HEK293T (cell line): ENCODE results near the gene RMDN2.

Experiments
- CTCF ChIA-PET: fragments of 350-600 bp; formaldehyde crosslinking; extraction: SDS; loops from one replicate; lab custom pipeline; 2021; ENCODE audit warnings: antibody characterized with exemption, inconsistent platforms; lab: Yijun Ruan, JAX
- POLR2A ChIA-PET: fragments of 350-600 bp; formaldehyde crosslinking; extraction: SDS; loops from one replicate; lab custom pipeline; 2020; ENCODE audit warnings: antibody characterized with exemption, inconsistent platforms; lab: Yijun Ruan, JAX
- DNase-seq: peaks from one replicate; pipeline ENCODE4 v3.0.0; 2012; ENCODE audit warnings: mixed read lengths; ENCODE audit errors: extremely low spot score
- ARNT ChIP-seq: fragments of 450-650 bp; IDR thresholded peaks from 2 replicates; pipeline ENCODE4 v1.6.1; 2017; ENCODE audit warnings: mild to moderate bottlenecking
- BHLHE40 ChIP-seq: fragments of 450-650 bp; IDR thresholded peaks from 2 replicates; pipeline ENCODE4 v1.6.1; 2016; ENCODE audit warnings: mild to moderate bottlenecking, moderate library complexity, borderline replicate concordance
- CTBP1 ChIP-seq: fragments of 450-650 bp; IDR thresholded peaks from 2 replicates; pipeline ENCODE4 v1.6.1; 2016; ENCODE audit warnings: borderline replicate concordance
- ELF4 ChIP-seq: fragments of 450-650 bp; IDR thresholded peaks from 2 replicates; pipeline ENCODE4 v1.6.1; 2017; ENCODE audit warnings: antibody characterized with exemption
- FOXA1 ChIP-seq: fragments of 450-650 bp; IDR thresholded peaks from 2 replicates; pipeline ENCODE4 v1.6.1; 2016; ENCODE audit warnings: mild to moderate bottlenecking
- FOXK2 ChIP-seq: fragments of 450-650 bp; IDR thresholded peaks from 2 replicates; pipeline ENCODE4 v1.6.1; 2016; ENCODE audit warnings: mild to moderate bottlenecking
- FOXM1 ChIP-seq: fragments of 450-650 bp; IDR thresholded peaks from 2 replicates; pipeline ENCODE4 v1.6.1; 2017; ENCODE audit warnings: mild to moderate bottlenecking, borderline replicate concordance
- HDGF ChIP-seq: fragments of 450-650 bp; IDR thresholded peaks from 2 replicates; pipeline ENCODE4 v1.6.1; 2017; ENCODE audit warnings: antibody characterized with exemption, borderline replicate concordance
- L3MBTL2 ChIP-seq: fragments of 450-650 bp; conservative IDR thresholded peaks from 2 replicates; pipeline ENCODE4 v1.6.1; 2016; ENCODE audit warnings: mild to moderate bottlenecking
- LEF1 ChIP-seq: fragments of 450-650 bp; IDR thresholded peaks from 2 replicates; pipeline ENCODE4 v1.6.1; 2017; ENCODE audit warnings: mild to moderate bottlenecking, borderline replicate concordance
- NFRKB ChIP-seq: fragments of 450-650 bp; IDR thresholded peaks from 2 replicates; pipeline ENCODE4 v1.6.1; 2016; ENCODE audit warnings: mild to moderate bottlenecking, moderate library complexity
- PKNOX1 ChIP-seq: fragments of 450-650 bp; IDR thresholded peaks from 2 replicates; pipeline ENCODE4 v1.6.1; 2016
- SP1 ChIP-seq: fragments of 450-650 bp; IDR thresholded peaks from 2 replicates; pipeline ENCODE4 v1.6.1; 2017
- SUZ12 ChIP-seq: fragments of 450-650 bp; IDR thresholded peaks from 2 replicates; pipeline ENCODE4 v1.6.1; 2016; ENCODE audit warnings: mild to moderate bottlenecking
- TARDBP ChIP-seq: fragments of 450-650 bp; IDR thresholded peaks from 2 replicates; pipeline ENCODE4 v1.6.1; 2016
- ZNF384 ChIP-seq: fragments of 450-650 bp; IDR thresholded peaks from 2 replicates; pipeline ENCODE4 v1.6.1; 2016

RMDN2 gene

GRCh38 chr2:38021589-38021988, 96.5 kb downstream of the RMDN2 start:
- ChIA-PET CTCF (no interaction called here), POLR2A (no interaction called here)

GRCh38 chr2:38026846-38027245, 101.8 kb downstream of the RMDN2 start:
- ChIA-PET POLR2A (no interaction called here), CTCF (no interaction called here)

More at GRCh38 chr2:38021589-38021988, 96.5 kb downstream of the RMDN2 start:
- TF ChIP-seq FOXM1 (no peak), SP1 (no peak), TARDBP (no peak), CTBP1 (no peak), PKNOX1 (no peak), NFRKB (no peak), BHLHE40 (no peak), L3MBTL2 (no peak), LEF1 (no peak), FOXK2 (no peak), SUZ12 (no peak), ZNF384 (no peak), FOXA1 (no peak), HDGF (no peak), ARNT (no peak), ELF4 (no peak)
- no peak for DNase-seq

GRCh38 chr2:38028829-38029228, 103.7 kb downstream of the RMDN2 start:
- TF ChIP-seq FOXA1 = no peak
- TF ChIP-seq LEF1 = no peak
- no peak for TF ChIP-seq ARNT
- no peak for TF ChIP-seq BHLHE40
- TF ChIP-seq HDGF = no peak
- TF ChIP-seq ELF4 = no peak
- no peak for TF ChIP-seq FOXM1
- no peak for TF ChIP-seq SUZ12
- no peak for TF ChIP-seq ZNF384
- TF ChIP-seq PKNOX1 = no peak
- TF ChIP-seq CTBP1 = no peak
- TF ChIP-seq NFRKB = no peak
- TF ChIP-seq L3MBTL2 = no peak
- no peak for TF ChIP-seq SP1
- no peak for TF ChIP-seq TARDBP
- ChIA-PET CTCF (no interaction called here), POLR2A (no interaction called here)
- DNase-seq = no peak

More at GRCh38 chr2:38026846-38027245, 101.8 kb downstream of the RMDN2 start:
- no peak for TF ChIP-seq LEF1
- no peak for TF ChIP-seq FOXM1
- TF ChIP-seq TARDBP = no peak
- no peak for TF ChIP-seq FOXA1
- TF ChIP-seq ZNF384 = no peak
- no peak for TF ChIP-seq SUZ12
- no peak for TF ChIP-seq SP1
- no peak for TF ChIP-seq BHLHE40
- TF ChIP-seq ARNT = no peak
- no peak for TF ChIP-seq HDGF
- TF ChIP-seq PKNOX1 = no peak
- no peak for TF ChIP-seq L3MBTL2
- no peak for TF ChIP-seq CTBP1
- no peak for TF ChIP-seq ELF4
- TF ChIP-seq NFRKB = no peak
- no peak for TF ChIP-seq FOXK2
- DNase-seq = no peak

- ChIA-PET POLR2A (no interaction called here), CTCF (no interaction called here)
- TF ChIP-seq LEF1 (no peak), CTBP1 (no peak), TARDBP (no peak), SP1 (no peak), ARNT (no peak), L3MBTL2 (no peak), BHLHE40 (no peak), SUZ12 (no peak), FOXM1 (no peak), ZNF384 (no peak), HDGF (no peak), ELF4 (no peak), FOXA1 (no peak)
- no peak for DNase-seq
Observed at GRCh38 chr2:38029512-38029911, 104.4 kb downstream of the RMDN2 start.

GRCh38 chr2:38030635-38031355, 105.7 kb downstream of the RMDN2 start:
- no peak for TF ChIP-seq LEF1
- ChIA-PET CTCF (no interaction called here), POLR2A (no interaction called here)
- no peak for DNase-seq

- POLR2A ChIA-PET = no interaction called here
- DNase-seq = no peak
- no peak for TF ChIP-seq SUZ12
- CTCF ChIA-PET = no interaction called here
Observed at GRCh38 chr2:38032946-38033345, 107.9 kb downstream of the RMDN2 start.

GRCh38 chr2:38033646-38034045, 108.6 kb downstream of the RMDN2 start:
- DNase-seq = no peak
- POLR2A ChIA-PET = no interaction called here
- no peak for TF ChIP-seq TARDBP
- no peak for TF ChIP-seq SUZ12
- TF ChIP-seq L3MBTL2 = no peak
- CTCF ChIA-PET = no interaction called here
